COLO829 (cell line): Measurements from ENCODE around the gene COL25A1.
"Not testable (repeated sequence)": the region's sequence is repeated elsewhere in the genome, so short reads cannot be mapped to it uniquely, and the experiment has no call there.

Source experiments
- DNase-seq: peaks from one replicate; pipeline ENCODE4 v3.0.0; 2012; ENCODE audit warnings: low spot score

Gene COL25A1

GRCh38 chr4:109049926-109050325, 252.5 kb downstream of the COL25A1 start:
- DNase-seq: no peak

- no peak for DNase-seq
Observed at GRCh38 chr4:109046471-109047201, 255.8 kb downstream of the COL25A1 start.

- DNase-seq: no peak
Observed at GRCh38 chr4:109044431-109044830, 258.0 kb downstream of the COL25A1 start.

- DNase-seq: no peak
Observed at GRCh38 chr4:109043286-109043685, 259.2 kb downstream of the COL25A1 start.

- no peak for DNase-seq
Observed at GRCh38 chr4:109041463-109042360, 260.7 kb downstream of the COL25A1 start.

GRCh38 chr4:109040441-109040840, 262.0 kb downstream of the COL25A1 start:
- DNase-seq: no peak

GRCh38 chr4:109037026-109037425, 265.4 kb downstream of the COL25A1 start:
- DNase-seq: no peak

- no peak for DNase-seq
Observed at GRCh38 chr4:109033993-109034392, 268.5 kb downstream of the COL25A1 start.

GRCh38 chr4:109032671-109033070, 269.8 kb downstream of the COL25A1 start:
- no peak for DNase-seq

- no peak for DNase-seq
Observed at GRCh38 chr4:109029987-109030386, 272.5 kb downstream of the COL25A1 start.

- no peak for DNase-seq
Observed at GRCh38 chr4:109027016-109027500, 275.4 kb downstream of the COL25A1 start.

- DNase-seq: no peak
Observed at GRCh38 chr4:109026588-109026987, 275.9 kb downstream of the COL25A1 start.

- DNase-seq: no peak
Observed at GRCh38 chr4:109025471-109026076, 276.9 kb downstream of the COL25A1 start.

- no peak for DNase-seq
Observed at GRCh38 chr4:109022961-109023360, 279.5 kb downstream of the COL25A1 start.

GRCh38 chr4:109021630-109022029, 280.8 kb downstream of the COL25A1 start:
- DNase-seq: not testable (repeated sequence)

GRCh38 chr4:109020861-109021260, 281.6 kb downstream of the COL25A1 start:
- no peak for DNase-seq

- DNase-seq: no peak
Observed at GRCh38 chr4:109016200-109016599, 286.3 kb downstream of the COL25A1 start.

GRCh38 chr4:109015413-109015810, 287.0 kb downstream of the COL25A1 start:
- DNase-seq: no peak

- no peak for DNase-seq
Observed at GRCh38 chr4:109014593-109015412, 287.7 kb downstream of the COL25A1 start.

GRCh38 chr4:109012286-109012880, 290.1 kb downstream of the COL25A1 start:
- DNase-seq: no peak
